ENCODE data around the gene CD68.
"Not testable (repeated sequence)": the region's sequence is repeated elsewhere in the genome, so short reads cannot be mapped to it uniquely, and the experiment has no call there.

The CD68 gene

GRCh38 chr17:7582396-7583252 lies 3.2 kb downstream of the CD68 start:
- DNase-seq: no peak

- peak; percentile 97 for DNase-seq
These were observed 4.0 kb downstream of the CD68 start, which contains the start of gene MPDU1 for GRCh38 chr17:7583253-7584109. Gene MPDU1, plus strand, starts transcription at chr17:7583852. Its CDS starts 11 bp downstream, at chr17:7583863.

GRCh38 chr17:7586673-7587419 lies 7.4 kb downstream of the CD68 start:
- no peak for DNase-seq

GRCh38 chr17:7587420-7588151 lies 8.1 kb downstream of the CD68 start:
- no peak for DNase-seq

GRCh38 chr17:7588553-7589203 lies 9.2 kb downstream of the CD68 start:
- no peak for DNase-seq

- peak; percentile 73 for DNase-seq
These were observed 9.9 kb downstream of the CD68 start for GRCh38 chr17:7589204-7589868.

- no peak for DNase-seq
These were observed 10.7 kb downstream of the CD68 start, which contains the start of gene SOX15 for GRCh38 chr17:7589891-7590691. Gene SOX15, minus strand, starts transcription at chr17:7590094. Its CDS starts 418 bp downstream, at chr17:7589676.

GRCh38 chr17:7590743-7591142 lies 11.3 kb downstream of the CD68 start:
- DNase-seq: no peak

- no peak for DNase-seq
These were observed 12.2 kb downstream of the CD68 start for GRCh38 chr17:7591596-7591995.

- DNase-seq: no peak
These were observed 13.1 kb downstream of the CD68 start for GRCh38 chr17:7592422-7593021.

- DNase-seq: no peak
These were observed 13.9 kb downstream of the CD68 start for GRCh38 chr17:7593296-7593695.

- DNase-seq: not testable (repeated sequence)
These were observed 18.1 kb downstream of the CD68 start for GRCh38 chr17:7597561-7597960.

GRCh38 chr17:7606280-7606679 lies 26.8 kb downstream of the CD68 start:
- DNase-seq: no peak

- DNase-seq: no peak
These were observed 31.2 kb downstream of the CD68 start for GRCh38 chr17:7610641-7611040.

- no peak for DNase-seq
These were observed 32.3 kb downstream of the CD68 start for GRCh38 chr17:7611635-7612293.

- no peak for DNase-seq
These were observed 32.8 kb downstream of the CD68 start for GRCh38 chr17:7612294-7612640.

GRCh38 chr17:7613769-7614424 lies 34.5 kb downstream of the CD68 start:
- peak; percentile 7 for DNase-seq

GRCh38 chr17:7614425-7615264 lies 35.2 kb downstream of the CD68 start, which contains the start of gene FXR2:
Gene FXR2, minus strand, starts transcription at chr17:7614897. Its CDS starts 365 bp downstream, at chr17:7614532.
- peak; percentile 100 for DNase-seq

Data from CD4-positive, alpha-beta T cell treated with Interleukin-10 for 1 hour (primary cell).